ENCODE data around the gene U2AF2. TPM values are rescaled to one million over a fixed set of nuclear protein-coding genes. Genes with fewer than 3 reads are reported as not detected.

U2AF2 gene
- 100 to 1,000 TPM; 123 to 145 TPM for total RNA-seq
- 100 to 1,000 TPM; 160 to 213 (median 176) TPM for polyA plus RNA-seq (ENCODE audit: insufficient read length in 6 of 6)
- long read RNA-seq, donor 1, transcript U2AF2-201 (12 exons, 1,698 nt): minor isoform, 6 of 88 reads
- long read RNA-seq, donor 1, transcript U2AF2-202 (12 exons, 3,022 nt): major isoform, 18 of 88 reads
- long read RNA-seq, donor 1, transcript U2AF2-205 (5 exons, 637 nt): minor isoform, 10 of 88 reads
- long read RNA-seq, donor 1, partial matches to known transcripts: 48 of 88 reads
- long read RNA-seq, donor 1, other reads (novel, unspliced or antisense): 5 of 88 reads
- long read RNA-seq, donor 2, transcript U2AF2-202 (12 exons, 3,022 nt): major isoform, 13 of 58 reads
- long read RNA-seq, donor 2, partial matches to known transcripts: 36 of 58 reads
- long read RNA-seq, donor 2, other reads (novel, unspliced or antisense): 0 of 58 reads
- long read RNA-seq, donor 3, transcript U2AF2-202 (12 exons, 3,022 nt): major isoform, 17 of 28 reads
- long read RNA-seq, donor 3, partial matches to known transcripts: 6 of 28 reads
- long read RNA-seq, donor 3, other reads (novel, unspliced or antisense): 0 of 28 reads
- long read RNA-seq, donor 4: 0 reads
- long read RNA-seq, donor 5, transcript U2AF2-202 (12 exons, 3,022 nt): major isoform, 7 of 38 reads
- long read RNA-seq, donor 5, transcript U2AF2-205 (5 exons, 637 nt): minor isoform, 5 of 38 reads
- long read RNA-seq, donor 5, partial matches to known transcripts: 23 of 38 reads
- long read RNA-seq, donor 5, other reads (novel, unspliced or antisense): 0 of 38 reads
- long read RNA-seq, donor 6, transcript U2AF2-202 (12 exons, 3,022 nt): major isoform, 13 of 54 reads
- long read RNA-seq, donor 6, partial matches to known transcripts: 33 of 54 reads
- long read RNA-seq, donor 6, other reads (novel, unspliced or antisense): 0 of 54 reads
- long read RNA-seq, donor 7, transcript U2AF2-202 (12 exons, 3,022 nt): major isoform, 13 of 22 reads
- long read RNA-seq, donor 7, partial matches to known transcripts: 6 of 22 reads
- long read RNA-seq, donor 7, other reads (novel, unspliced or antisense): 0 of 22 reads
- long read RNA-seq, donor 8, transcript U2AF2-205 (5 exons, 637 nt): minor isoform, 5 of 36 reads
- long read RNA-seq, donor 8, transcript U2AF2-202 (12 exons, 3,022 nt): major isoform, 12 of 36 reads
- long read RNA-seq, donor 8, partial matches to known transcripts: 13 of 36 reads
- long read RNA-seq, donor 8, other reads (novel, unspliced or antisense): 0 of 36 reads
- long read RNA-seq, donor 9, partial matches to known transcripts: 0 of 1 reads
- long read RNA-seq, donor 9, other reads (novel, unspliced or antisense): 0 of 1 reads
- long read RNA-seq, donor 10: 0 reads
- long read RNA-seq, donor 11: 0 reads
- long read RNA-seq, donor 12, transcript U2AF2-205 (5 exons, 637 nt): minor isoform, 7 of 41 reads
- long read RNA-seq, donor 12, transcript U2AF2-202 (12 exons, 3,022 nt): major isoform, 14 of 41 reads
- long read RNA-seq, donor 12, partial matches to known transcripts: 16 of 41 reads
- long read RNA-seq, donor 12, other reads (novel, unspliced or antisense): 0 of 41 reads

- no peak for TF ChIP-seq CTCF (IDR thresholded peaks at IDR 0.05)
- intact Hi-C loops (cut with DNase I): no loop called here
These were observed at the start of gene U2AF2 for GRCh38 chr19:55654868-55655647. Gene U2AF2, plus strand, starts transcription at chr19:55655035. Its CDS starts 70 bp downstream, at chr19:55655105.

GRCh38 chr19:55605207-55605636 lies 49.6 kb upstream of the U2AF2 start:
- intact Hi-C loops (cut with DNase I): loop anchor here in 1 of 2 donors (10.0 kb wide), 1 partner anchor 90 kb away; no protein-coding TSS in a partner anchor
- Histone ChIP-seq H3K4me1 (peaks cover 7 to 77% of the 10 kb centered on the region in 2 donors), H3K27me3 (no peaks in the 10 kb centered on the region), H3K27ac (peak overlapping the region; percentile 91 to 95), H3K36me3 (peaks cover 0 to 28% of the 10 kb centered on the region in 2 donors), H3K4me3 (peak overlapping the region; percentile 65 to 74), H3K9me3 (no peaks in the 10 kb centered on the region)
- ATAC-seq (peak; percentile 83), DNase-seq (peak; percentile 95 to 98 (median 98))
- TF ChIP-seq CTCF (IDR thresholded peaks at IDR 0.05): no peak

More at GRCh38 chr19:55654868-55655647, at the start of gene U2AF2:
- peaks cover 38 to 55% of the 10 kb centered on the region in 2 donors for H3K4me1 ChIP-seq
- peak; percentile 75 for ATAC-seq
- H3K27me3 ChIP-seq: no peaks in the 10 kb centered on the region
- H3K27ac ChIP-seq: peak within 1 kb of the TSS; percentile 99 to 100
- no peaks in the 10 kb centered on the region for H3K9me3 ChIP-seq
- peak; percentile 72 to 99 (median 97) for DNase-seq
- peak within 1 kb of the TSS; percentile 97 to 100 for H3K4me3 ChIP-seq
- H3K36me3 ChIP-seq: peaks cover 0 to 23% of the 10 kb centered on the region in 2 donors

- DNase-seq: peak in 3 of 4 donors; percentile 78 to 83 (median 83)
- ATAC-seq: peak; percentile 61
- intact Hi-C loops (cut with DNase I): loop anchor here in 1 of 2 donors (10.0 kb wide), 1 partner anchor 91 kb away; no protein-coding TSS in a partner anchor
- TF ChIP-seq CTCF (IDR thresholded peaks at IDR 0.05): peak; percentile 48 to 51
- Histone ChIP-seq H3K27ac (peak within 1 kb of the TSS; percentile 91 to 95), H3K9me3 (no peaks in the 10 kb centered on the region), H3K27me3 (no peaks in the 10 kb centered on the region), H3K36me3 (peaks cover 0 to 35% of the 10 kb centered on the region in 2 donors), H3K4me3 (peak within 1 kb of the TSS; percentile 65 to 74), H3K4me1 (peaks cover 7 to 74% of the 10 kb centered on the region in 2 donors)
These were observed 49.0 kb upstream of the U2AF2 start, which contains the start of gene ZNF865 for GRCh38 chr19:55605637-55606470. Gene ZNF865, plus strand, starts transcription at chr19:55605647. Its CDS starts 7,972 bp downstream, at chr19:55613619.
